ENCODE data around the gene ALDH1A1.

ALDH1A1 gene

GRCh38 chr9:72982146-72982799, 29.4 kb upstream of the ALDH1A1 start:
- no peak overlapping the region for H3K9ac ChIP-seq (ENCODE audit: insufficient read length)
- no peak for DNase-seq (ENCODE audit: low read depth, low spot score)
- no peak for TF ChIP-seq EZH2 (IDR thresholded peaks at IDR 0.05)
- TF ChIP-seq FOXP2 (optimal IDR thresholded peaks at IDR 0.05; ENCODE audit: control extremely low read depth, extremely low read length, insufficient read depth), result no peak
- TF ChIP-seq POLR2AphosphoS5 (IDR thresholded peaks at IDR 0.05; ENCODE audit: borderline replicate concordance, low read depth, low read length), result no peak
- H3K36me3 ChIP-seq (ENCODE audit: insufficient read depth, low read length), result no peaks in the 10 kb centered on the region
- H3K9me3 ChIP-seq (ENCODE audit: low read depth, low read length), result no peaks in the 10 kb centered on the region
- no peak overlapping the region for H3K27ac ChIP-seq
- no peak overlapping the region for H3K4me3 ChIP-seq

GRCh38 chr9:72981433-72981832, 28.6 kb upstream of the ALDH1A1 start:
- Histone ChIP-seq H3K36me3 (ENCODE audit: insufficient read depth, low read length) (no peaks in the 10 kb centered on the region), H3K4me3 (no peak overlapping the region), H3K27ac (no peak overlapping the region), H3K9ac (ENCODE audit: insufficient read length) (no peak overlapping the region), H3K9me3 (ENCODE audit: low read depth, low read length) (no peaks in the 10 kb centered on the region)
- no peak for TF ChIP-seq FOXP2 (optimal IDR thresholded peaks at IDR 0.05; ENCODE audit: control extremely low read depth, extremely low read length, insufficient read depth)
- no peak for TF ChIP-seq POLR2AphosphoS5 (IDR thresholded peaks at IDR 0.05; ENCODE audit: borderline replicate concordance, low read depth, low read length)
- no peak for TF ChIP-seq EZH2 (IDR thresholded peaks at IDR 0.05)
- DNase-seq (ENCODE audit: low read depth, low spot score), result no peak

GRCh38 chr9:72980600-72981265, 27.9 kb upstream of the ALDH1A1 start:
- Histone ChIP-seq H3K9me3 (ENCODE audit: low read depth, low read length) (no peaks in the 10 kb centered on the region), H3K9ac (ENCODE audit: insufficient read length) (no peak overlapping the region), H3K36me3 (ENCODE audit: insufficient read depth, low read length) (no peaks in the 10 kb centered on the region), H3K4me3 (0 out of 2 replicates have a peak overlapping the region, but pooled peaks have one; percentile 1), H3K27ac (no peak overlapping the region)
- TF ChIP-seq POLR2AphosphoS5 (IDR thresholded peaks at IDR 0.05; ENCODE audit: borderline replicate concordance, low read depth, low read length), result no peak
- TF ChIP-seq EZH2 (IDR thresholded peaks at IDR 0.05), result no peak
- no peak for TF ChIP-seq FOXP2 (optimal IDR thresholded peaks at IDR 0.05; ENCODE audit: control extremely low read depth, extremely low read length, insufficient read depth)
- no peak for DNase-seq (ENCODE audit: low read depth, low spot score)

- Histone ChIP-seq H3K9ac (ENCODE audit: insufficient read length) (no peak overlapping the region), H3K9me3 (ENCODE audit: low read depth, low read length) (no peaks in the 10 kb centered on the region), H3K36me3 (ENCODE audit: insufficient read depth, low read length) (no peaks in the 10 kb centered on the region), H3K27ac (no peak overlapping the region), H3K4me3 (no peak overlapping the region)
- TF ChIP-seq FOXP2 (optimal IDR thresholded peaks at IDR 0.05; ENCODE audit: control extremely low read depth, extremely low read length, insufficient read depth) (no peak), POLR2AphosphoS5 (IDR thresholded peaks at IDR 0.05; ENCODE audit: borderline replicate concordance, low read depth, low read length) (no peak), EZH2 (IDR thresholded peaks at IDR 0.05) (no peak)
- DNase-seq (ENCODE audit: low read depth, low spot score), result no peak
Observed at GRCh38 chr9:72980183-72980582, 27.3 kb upstream of the ALDH1A1 start.

- peak overlapping the region; percentile 68; the same call in 1 of the 2 replicates for H3K27ac ChIP-seq
- no peak overlapping the region for H3K9ac ChIP-seq (ENCODE audit: insufficient read length)
- H3K9me3 ChIP-seq (ENCODE audit: low read depth, low read length), result no peaks in the 10 kb centered on the region
- TF ChIP-seq FOXP2 (optimal IDR thresholded peaks at IDR 0.05; ENCODE audit: control extremely low read depth, extremely low read length, insufficient read depth) (no peak), POLR2AphosphoS5 (IDR thresholded peaks at IDR 0.05; ENCODE audit: borderline replicate concordance, low read depth, low read length) (no peak), EZH2 (IDR thresholded peaks at IDR 0.05) (no peak)
- DNase-seq (ENCODE audit: low read depth, low spot score), result no peak
- H3K4me3 ChIP-seq, result peak overlapping the region; percentile 38
- H3K36me3 ChIP-seq (ENCODE audit: insufficient read depth, low read length), result no peaks in the 10 kb centered on the region
Observed at GRCh38 chr9:72979405-72980100, 26.7 kb upstream of the ALDH1A1 start.

- DNase-seq (ENCODE audit: low read depth, low spot score), result peak; percentile 79
- Histone ChIP-seq H3K36me3 (ENCODE audit: insufficient read depth, low read length) (no peaks in the 10 kb centered on the region), H3K4me3 (peak overlapping the region; percentile 38), H3K9me3 (ENCODE audit: low read depth, low read length) (no peaks in the 10 kb centered on the region), H3K27ac (peak overlapping the region; percentile 68; the same call in 1 of the 2 replicates), H3K9ac (ENCODE audit: insufficient read length) (no peak overlapping the region)
- TF ChIP-seq FOXP2 (optimal IDR thresholded peaks at IDR 0.05; ENCODE audit: control extremely low read depth, extremely low read length, insufficient read depth), result no peak
- TF ChIP-seq POLR2AphosphoS5 (IDR thresholded peaks at IDR 0.05; ENCODE audit: borderline replicate concordance, low read depth, low read length), result peak; percentile 59; the same call in 1 of the 2 replicates
Observed at GRCh38 chr9:72978744-72979143, 25.9 kb upstream of the ALDH1A1 start.

- no peak for TF ChIP-seq FOXP2 (optimal IDR thresholded peaks at IDR 0.05; ENCODE audit: control extremely low read depth, extremely low read length, insufficient read depth)
- Histone ChIP-seq H3K9me3 (ENCODE audit: low read depth, low read length) (no peaks in the 10 kb centered on the region), H3K4me3 (no peak overlapping the region), H3K36me3 (ENCODE audit: insufficient read depth, low read length) (no peaks in the 10 kb centered on the region), H3K9ac (ENCODE audit: insufficient read length) (no peak overlapping the region), H3K27ac (no peak overlapping the region)
- DNase-seq (ENCODE audit: low read depth, low spot score), result no peak
Observed at GRCh38 chr9:72977670-72978069, 24.8 kb upstream of the ALDH1A1 start.

- TF ChIP-seq POLR2AphosphoS5 (IDR thresholded peaks at IDR 0.05; ENCODE audit: borderline replicate concordance, low read depth, low read length), result no peak
- TF ChIP-seq FOXP2 (optimal IDR thresholded peaks at IDR 0.05; ENCODE audit: control extremely low read depth, extremely low read length, insufficient read depth), result no peak
- no peak for TF ChIP-seq EZH2 (IDR thresholded peaks at IDR 0.05)
- Histone ChIP-seq H3K9me3 (ENCODE audit: low read depth, low read length) (no peaks in the 10 kb centered on the region), H3K4me3 (no peak overlapping the region), H3K9ac (ENCODE audit: insufficient read length) (no peak overlapping the region), H3K36me3 (ENCODE audit: insufficient read depth, low read length) (no peaks in the 10 kb centered on the region), H3K27ac (no peak overlapping the region)
- no peak for DNase-seq (ENCODE audit: low read depth, low spot score)
Observed at GRCh38 chr9:72974501-72974900, 21.6 kb upstream of the ALDH1A1 start.

Measured in SK-N-MC (cell line).